Lung (tissue), 16 donors: ENCODE results near the gene SPINT2. TPM values are rescaled to one million over a fixed set of nuclear protein-coding genes. Genes with fewer than 3 reads are reported as not detected.

ENCODE experiments used
- ATAC-seq: fragments of 200-7000 bp; cut with Tn5 transposase; one replicate; pipeline ENCODE4 v1.9.1; 2020; ENCODE audit warnings: moderate number of reproducible peaks; ENCODE audit not compliant: insufficient read depth, low FRiP score
- DNase-seq, 3 donors: peaks; one replicate each; pipeline ENCODE4 v3.0.0-alpha.2; 2013 to 2017
- H3K27ac ChIP-seq, 2 donors: one replicate each; pipeline ENCODE4 v1.5.1; 2013; ENCODE audit warnings: mild to moderate bottlenecking in 2 of 2, moderate library complexity in 2 of 2, control low read depth in 1 of 2, inconsistent platforms in 1 of 2, low read depth in 1 of 2, low read length in 1 of 2
- H3K27me3 ChIP-seq, 3 donors: one replicate each; pipeline ENCODE4 v1.5.1; 2013; ENCODE audit warnings: low read length in 2 of 3; ENCODE audit not compliant: control insufficient read depth in 3 of 3, insufficient read depth in 3 of 3
- H3K36me3 ChIP-seq, 4 donors: one replicate each; pipeline ENCODE4 v1.5.1; 2013; ENCODE audit warnings: low read length in 4 of 4, mild to moderate bottlenecking in 1 of 4, moderate library complexity in 1 of 4; ENCODE audit not compliant: control insufficient read depth in 4 of 4, insufficient read depth in 4 of 4
- H3K4me1 ChIP-seq, 5 donors: one replicate each; pipeline ENCODE4 v1.5.1; 2013; ENCODE audit warnings: low read length in 5 of 5, mild to moderate bottlenecking in 2 of 5, moderate library complexity in 1 of 5; ENCODE audit not compliant: control insufficient read depth in 5 of 5, insufficient read depth in 5 of 5
- H3K4me3 ChIP-seq: one replicate; pipeline ENCODE4 v1.5.1; 2013; ENCODE audit warnings: mild to moderate bottlenecking, control low read depth, moderate library complexity
- H3K9ac ChIP-seq, 2 donors: one replicate each; pipeline ENCODE4 v1.5.1; 2013; ENCODE audit warnings: low read length in 2 of 2, control low read depth in 1 of 2; ENCODE audit not compliant: insufficient read depth in 1 of 2
- H3K9me3 ChIP-seq, 4 donors: one replicate each; pipeline ENCODE4 v1.5.1; 2013; ENCODE audit warnings: low read length in 3 of 4, mild to moderate bottlenecking in 1 of 4, moderate library complexity in 1 of 4; ENCODE audit not compliant: control insufficient read depth in 4 of 4, insufficient read depth in 3 of 4
- CTCF ChIP-seq: IDR thresholded peaks from 2 replicates; pipeline ENCODE4 v1.5.1; 2012; ENCODE audit warnings: mild to moderate bottlenecking; ENCODE audit errors: control extremely low read depth, extremely low read depth
- WGBS, 2 donors: extraction: QIAGEN DNeasy Blood & Tissue Kit; methylation state at CpG; one replicate each; pipeline ENCODE4 v1.1.7; 2013; 5-methylcytosine and 5-hydroxymethylcytosine counted together
- long read RNA-seq, 5 donors: transcript quantifications; one replicate each; lab custom pipeline, GENCODE V29; 2026
- polyA plus RNA-seq, 2 donors: library from polyadenylated mRNA; stranded (reverse); fragments of 200-250 nt; gene quantifications; one replicate each; pipeline ENCODE4 v1.2.1, GENCODE V29; 2013
- total RNA-seq, 2 donors: library from RNA; depleted of rRNA in 1 of 2; stranded (reverse); fragments of >200 nt in 1 of 2; gene quantifications; one replicate each; pipeline ENCODE4 v1.2.1, GENCODE V29; 2014 to 2021
- donor health status: control.
- donor health status: control.
- donor health status: Bipolar disorder and iron deficiency.
- donor health status: healthy.
- donor health status: DM: yes; HTN: yes; CAD: no.

Gene SPINT2
- total RNA-seq: 100 to 1,000 TPM; 145 to 240 TPM
- polyA plus RNA-seq: 100 to 1,000 TPM; 255 to 259 TPM
- long read RNA-seq, donor 1, transcript SPINT2-201 (7 exons, 1,802 nt): major isoform, 167 of 309 reads
- long read RNA-seq, donor 1, transcript SPINT2-202 (6 exons, 1,367 nt): minor isoform, 6 of 309 reads
- long read RNA-seq, donor 1, partial matches to known transcripts: 131 of 309 reads
- long read RNA-seq, donor 1, other reads (novel, unspliced or antisense): 0 of 309 reads
- long read RNA-seq, donor 2, transcript SPINT2-208 (3 exons, 580 nt): minor isoform, 8 of 206 reads
- long read RNA-seq, donor 2, transcript SPINT2-201 (7 exons, 1,802 nt): major isoform, 45 of 206 reads
- long read RNA-seq, donor 2, partial matches to known transcripts: 75 of 206 reads
- long read RNA-seq, donor 2, other reads (novel, unspliced or antisense): 75 of 206 reads
- long read RNA-seq, donor 3, transcript SPINT2-201 (7 exons, 1,802 nt): major isoform, 79 of 100 reads
- long read RNA-seq, donor 3, partial matches to known transcripts: 21 of 100 reads
- long read RNA-seq, donor 3, other reads (novel, unspliced or antisense): 0 of 100 reads
- long read RNA-seq, donor 4, transcript SPINT2-201 (7 exons, 1,802 nt): major isoform, 23 of 37 reads
- long read RNA-seq, donor 4, partial matches to known transcripts: 10 of 37 reads
- long read RNA-seq, donor 4, other reads (novel, unspliced or antisense): 0 of 37 reads
- long read RNA-seq, donor 5, transcript SPINT2-201 (7 exons, 1,802 nt): major isoform, 155 of 379 reads
- long read RNA-seq, donor 5, partial matches to known transcripts: 49 of 379 reads
- long read RNA-seq, donor 5, other reads (novel, unspliced or antisense): 166 of 379 reads

GRCh38 chr19:38264486-38265212, at the start of gene SPINT2:
Gene SPINT2 (plus strand): TSS chr19:38264573. CDS start chr19:38264893, 320 bp downstream.
- H3K4me3 ChIP-seq: peak within 1 kb of the TSS; percentile 47
- peak; percentile 5 for ATAC-seq
- H3K9me3 ChIP-seq: no peaks in the 10 kb centered on the region
- no peak for TF ChIP-seq CTCF
- H3K9ac ChIP-seq: peak within 1 kb of the TSS; percentile 66
- peak in 1 of 3 donors; percentile 76 for DNase-seq
- H3K27ac ChIP-seq: peak within 1 kb of the TSS in 1 of 2 donors; percentile 90
- H3K27me3 ChIP-seq: no peaks in the 10 kb centered on the region
- 7 to 8% methylated on average over 76 to 78 of the region's 78 CpGs for WGBS, 2 donors
- no peaks in the 10 kb centered on the region for H3K36me3 ChIP-seq
- H3K4me1 ChIP-seq: peaks cover 0 to 27% (median 11%) of the 10 kb centered on the region in 5 donors

- Histone ChIP-seq H3K27me3 (peaks cover 0 to 9% (median 0%) of the 10 kb centered on the region in 3 donors), H3K4me1 (no peaks in the 10 kb centered on the region), H3K27ac (no peak overlapping the region), H3K9ac (no peak overlapping the region), H3K4me3 (no peak overlapping the region), H3K9me3 (peaks cover 0 to 2% (median 0%) of the 10 kb centered on the region in 4 donors), H3K36me3 (no peaks in the 10 kb centered on the region)
- no peak for TF ChIP-seq CTCF
- no peak for DNase-seq
- WGBS, 2 donors: 58 to 72% methylated on average over 21 to 26 of the region's 26 CpGs
- ATAC-seq: no peak
Measured at GRCh38 chr19:38216785-38217641, 47.4 kb upstream of the SPINT2 start.

GRCh38 chr19:38218204-38218603, 46.2 kb upstream of the SPINT2 start:
- no peak for ATAC-seq
- Histone ChIP-seq H3K4me3 (no peak overlapping the region), H3K4me1 (peaks cover 0 to under 1% (median 0%) of the 10 kb centered on the region in 5 donors), H3K9ac (no peak overlapping the region), H3K36me3 (no peaks in the 10 kb centered on the region), H3K9me3 (peaks cover 0 to 2% (median 0%) of the 10 kb centered on the region in 4 donors), H3K27me3 (peaks cover 3 to 12% (median 4%) of the 10 kb centered on the region in 3 donors), H3K27ac (no peak overlapping the region)
- DNase-seq: no peak
- no peak for TF ChIP-seq CTCF
- WGBS, 2 donors: 93 to 95% methylated on average over 3 of the region's 3 CpGs
